SKM-1 (cell line): ENCODE results near the gene SPATA9.
A peak's percentile ranks its signal among the peaks of the same experiment; 100 is the strongest.
"Not testable (repeated sequence)": the region's sequence is repeated elsewhere in the genome, so short reads cannot be mapped to it uniquely, and the experiment has no call there.

ENCODE experiments used
- DNase-seq: peaks from one replicate; lab custom pipeline; 2025; ENCODE audit not compliant: unreplicated experiment; lab: John Stamatoyannopoulos, UW

The SPATA9 gene

GRCh38 chr5:95646569-95647431, 36.0 kb downstream of the SPATA9 start, which contains the start of gene RFESD:
Gene RFESD (plus strand): TSS chr5:95646777. CDS start chr5:95652272, 5,495 bp downstream.
- peak; percentile 89 for DNase-seq

GRCh38 chr5:95646226-95646568, 36.6 kb downstream of the SPATA9 start:
- not testable (repeated sequence) for DNase-seq

DNA sequence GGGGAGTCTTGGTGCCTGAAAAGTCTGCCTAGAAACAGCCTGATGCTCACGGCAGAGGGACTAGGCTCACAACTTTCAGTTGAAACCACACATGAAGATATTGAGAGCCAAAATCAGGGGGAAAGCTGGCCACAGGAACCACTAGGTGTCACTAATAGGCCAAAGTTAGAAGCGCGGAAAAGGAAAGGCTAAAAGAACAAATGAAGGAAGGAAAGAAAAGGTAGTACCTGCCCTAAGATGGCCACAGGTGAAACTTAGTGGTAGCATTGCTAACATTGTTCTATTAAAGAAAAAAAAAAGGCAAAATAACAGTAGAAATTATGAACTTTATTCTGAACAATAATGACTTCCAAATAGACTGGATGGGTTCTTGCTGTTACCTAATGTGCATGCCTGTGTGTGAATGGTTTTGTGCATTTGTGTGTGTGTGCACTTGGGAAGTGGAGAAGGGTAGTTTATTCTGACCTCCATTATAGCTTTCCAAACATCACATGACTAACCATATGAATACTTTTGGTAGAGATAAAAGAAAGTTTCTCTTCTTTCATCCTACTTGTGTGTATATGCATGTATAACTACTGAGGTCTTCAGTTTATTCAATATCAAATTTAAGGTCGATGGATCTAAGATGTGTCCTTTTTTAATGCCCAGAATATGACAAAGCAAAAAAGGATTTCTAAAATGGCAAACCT, 38.3 kb downstream of the SPATA9 start:
- peak; percentile 18 for DNase-seq

DNA sequence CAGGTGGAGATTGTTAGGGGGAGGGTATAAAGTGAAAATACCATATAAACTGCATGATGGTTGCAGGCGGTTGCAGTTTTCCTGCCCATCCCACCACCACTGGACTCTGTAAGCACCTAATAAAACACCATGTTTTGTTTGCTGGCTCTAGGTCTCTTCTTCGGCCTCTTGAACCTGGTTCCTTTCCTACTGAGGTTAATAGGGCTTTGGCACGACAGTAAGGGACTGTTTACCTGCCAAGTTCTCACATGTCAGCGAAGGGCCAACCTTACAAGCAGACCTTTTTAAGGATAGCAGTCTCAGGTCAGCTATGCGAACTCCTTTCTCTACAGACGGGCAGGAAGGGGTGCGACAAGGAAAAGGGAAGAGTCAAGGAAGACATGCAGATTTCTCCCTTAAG, 39.6 kb downstream of the SPATA9 start:
- no peak for DNase-seq

GRCh38 chr5:95641741-95642220, 41.0 kb downstream of the SPATA9 start:
- no peak for DNase-seq

DNA sequence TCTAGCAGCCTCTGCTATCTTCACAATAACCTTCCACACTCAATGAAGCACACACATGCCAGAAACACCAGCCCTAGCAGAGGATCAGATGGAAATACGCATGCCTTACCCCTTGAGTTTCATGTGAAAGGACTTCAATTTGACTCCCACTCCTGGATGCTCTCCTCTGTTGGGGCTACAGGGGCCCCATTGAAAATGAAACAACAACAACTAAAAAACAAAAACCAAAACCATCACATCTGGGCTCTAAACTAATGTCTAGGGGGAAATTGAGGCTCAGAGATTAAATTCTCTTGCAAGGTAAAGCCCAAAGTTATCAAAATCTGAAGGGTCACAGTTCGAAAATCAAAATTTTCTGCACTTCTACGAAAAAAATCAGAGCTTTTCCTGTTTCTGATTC, 44.2 kb downstream of the SPATA9 start:
- no peak for DNase-seq

DNA sequence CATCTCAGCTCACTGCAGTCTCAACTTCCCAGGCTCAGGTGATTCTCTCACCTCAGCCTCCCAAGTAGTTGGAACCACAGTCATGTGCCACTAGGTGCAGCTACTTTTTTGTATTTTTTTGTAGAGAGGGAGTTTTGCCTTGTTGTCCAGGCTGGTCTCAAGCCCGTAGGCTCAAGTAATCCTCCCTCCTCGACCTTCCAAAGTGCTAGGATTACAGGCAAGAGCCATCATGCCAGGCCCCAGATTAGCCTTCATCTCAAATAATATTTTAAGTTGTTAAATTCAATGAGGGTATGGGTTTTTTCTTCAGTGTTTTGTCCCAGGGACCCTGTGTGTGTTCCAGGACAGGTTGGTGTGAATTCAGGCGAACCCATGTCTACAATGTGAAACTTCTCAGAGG, 48.7 kb downstream of the SPATA9 start:
- no peak for DNase-seq

DNA sequence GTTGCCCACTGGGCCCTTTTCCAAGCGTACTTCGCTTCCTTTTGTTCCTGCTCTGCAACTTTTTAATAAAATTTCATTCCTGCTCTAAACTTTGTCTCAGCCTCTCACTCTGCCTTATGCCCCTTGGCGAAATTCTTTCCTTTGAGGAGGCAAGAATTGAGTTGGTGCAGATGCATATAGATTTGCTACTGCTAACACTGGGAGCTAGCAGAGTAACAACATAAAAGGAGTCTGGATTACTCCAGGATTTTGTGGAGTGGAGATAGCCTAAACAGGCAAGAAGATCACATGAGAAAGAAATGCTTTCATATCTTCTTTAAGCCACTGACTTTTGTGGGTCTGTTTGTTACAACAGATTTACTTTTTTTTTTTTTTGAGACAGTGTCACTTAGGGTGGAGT, 49.1 kb downstream of the SPATA9 start:
- no peak for DNase-seq

- not testable (repeated sequence) for DNase-seq
Measured at GRCh38 chr5:95632942-95633341, 49.8 kb downstream of the SPATA9 start.

DNA sequence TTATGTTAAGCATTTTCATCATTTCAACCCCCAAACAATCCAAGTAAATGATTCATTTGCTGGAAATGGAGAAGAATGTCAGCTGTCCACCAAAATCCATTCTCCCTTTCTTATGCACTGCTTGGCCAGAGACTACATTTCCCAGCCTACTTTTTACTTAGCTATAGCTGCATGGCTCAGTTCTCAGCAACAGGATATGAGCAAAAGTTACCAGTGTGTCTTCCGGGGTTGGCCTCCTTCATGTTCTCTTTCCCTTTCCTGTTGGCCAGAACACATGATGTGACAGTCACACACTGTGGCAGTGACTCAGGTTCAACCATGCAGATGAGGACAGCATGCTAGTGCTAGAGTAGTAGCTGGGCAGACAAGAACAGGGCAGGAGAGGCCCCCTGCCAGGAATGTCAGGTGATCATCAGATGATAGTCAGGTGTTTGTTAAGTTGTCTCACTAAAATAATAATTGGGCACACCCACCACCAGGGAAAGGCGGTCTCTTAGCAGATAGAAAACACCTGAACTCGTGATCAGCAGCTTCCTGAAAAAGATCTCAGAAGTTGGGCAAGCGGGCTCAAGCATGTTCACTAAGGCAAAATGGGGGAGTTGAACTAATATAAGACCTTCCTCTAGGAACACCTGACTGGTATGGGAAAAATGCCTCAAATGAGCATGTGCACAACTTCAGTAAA, 50.7 kb downstream of the SPATA9 start:
- DNase-seq, result no peak

DNA sequence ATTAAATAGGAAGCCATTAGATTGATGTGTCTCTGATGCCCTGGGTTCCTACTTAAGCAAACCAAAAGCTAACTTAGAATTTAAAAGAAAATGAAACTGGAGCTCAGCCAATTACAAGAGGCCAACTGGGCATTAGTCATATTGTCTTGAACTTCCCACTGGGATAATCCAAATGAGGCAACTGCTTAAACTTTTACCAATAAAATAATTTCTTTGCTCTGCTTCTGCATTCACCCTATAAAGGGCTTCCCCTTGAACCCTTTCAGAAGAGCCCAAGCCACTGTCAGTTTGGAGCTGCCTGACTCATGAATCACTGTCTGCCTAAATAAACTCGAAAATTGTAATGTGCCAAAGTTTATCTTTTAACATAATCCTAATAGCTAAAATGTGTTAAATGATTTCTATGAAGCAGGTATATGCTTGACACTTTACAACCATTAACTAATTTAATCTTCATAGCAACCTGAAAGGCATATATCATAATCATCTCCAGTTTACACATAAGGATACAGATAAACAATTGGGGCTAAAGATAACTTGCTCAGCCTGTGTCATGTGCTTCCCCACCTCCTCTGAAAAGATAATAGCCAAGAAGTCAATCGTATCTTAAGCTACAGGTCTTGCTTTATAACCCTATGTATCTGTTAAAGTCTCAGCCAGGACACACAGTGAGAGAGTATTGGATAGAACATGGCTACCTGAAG, 51.4 kb downstream of the SPATA9 start:
- no peak for DNase-seq

GRCh38 chr5:95630394-95630917, 52.3 kb downstream of the SPATA9 start:
- no peak for DNase-seq

DNA sequence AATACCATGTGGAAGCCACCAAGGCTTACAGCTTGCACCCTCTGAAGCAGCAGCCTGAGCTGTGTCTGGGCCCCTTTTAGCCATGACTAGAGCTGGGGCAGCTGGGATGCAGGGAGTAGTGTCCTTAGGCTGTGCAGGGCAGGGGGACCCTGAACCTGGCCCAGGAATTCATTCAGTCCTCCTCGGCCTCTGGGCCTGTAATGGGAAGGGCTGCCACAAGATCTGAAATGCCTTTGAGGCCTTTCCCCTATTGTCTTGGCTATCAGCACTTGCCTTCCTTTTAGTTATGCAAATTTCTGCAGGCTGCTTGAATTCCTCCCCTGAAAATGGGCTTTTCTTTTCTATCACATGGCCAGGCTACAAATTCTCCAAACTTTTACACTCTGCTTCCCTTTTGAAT, 53.9 kb downstream of the SPATA9 start:
- DNase-seq, result no peak

DNA sequence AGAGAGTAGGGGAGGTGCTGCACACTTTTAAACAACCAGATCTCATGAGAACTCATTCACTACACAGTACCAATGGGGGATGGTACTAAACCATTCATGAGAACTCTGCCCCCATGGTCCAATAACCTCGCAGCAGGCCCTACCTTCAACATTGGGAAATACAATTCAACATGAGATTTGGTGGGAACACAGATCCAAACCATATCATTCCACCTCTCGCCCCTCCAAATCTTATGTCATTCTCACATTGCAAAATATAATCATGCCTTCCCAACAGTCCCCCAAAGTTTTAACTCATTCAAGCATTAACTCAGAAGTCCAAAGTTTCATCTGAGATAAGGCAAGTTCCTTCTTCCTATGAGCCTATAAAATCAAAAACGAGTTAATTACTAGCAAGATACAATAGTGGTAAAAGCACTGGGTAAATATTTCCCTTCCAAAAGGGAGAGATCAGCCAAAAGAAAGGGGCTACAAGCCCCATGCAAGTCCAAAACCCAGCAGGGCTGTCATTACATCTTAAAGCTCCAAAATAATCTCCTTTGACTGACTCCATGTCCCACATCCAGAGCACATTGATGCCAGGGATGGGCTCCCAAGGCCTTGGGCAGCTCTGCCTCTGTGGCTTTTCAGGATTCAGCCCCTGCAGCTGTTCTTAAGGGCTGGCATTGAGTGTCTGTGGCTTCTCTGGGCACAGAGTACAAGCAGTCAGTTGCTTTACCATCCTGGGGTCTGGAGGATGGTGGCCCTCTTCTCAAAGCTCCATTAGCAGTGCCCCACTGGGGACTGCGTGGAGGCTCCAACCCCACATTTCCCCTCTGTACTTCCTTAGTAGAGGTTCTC, 54.6 kb downstream of the SPATA9 start:
- DNase-seq, result no peak

- no peak for DNase-seq
Measured at GRCh38 chr5:95626701-95627100, 56.1 kb downstream of the SPATA9 start.

- no peak for DNase-seq
Measured at GRCh38 chr5:95624368-95624767, 58.4 kb downstream of the SPATA9 start.

- no peak for DNase-seq
Measured at GRCh38 chr5:95623706-95624105, 59.1 kb downstream of the SPATA9 start.

DNA sequence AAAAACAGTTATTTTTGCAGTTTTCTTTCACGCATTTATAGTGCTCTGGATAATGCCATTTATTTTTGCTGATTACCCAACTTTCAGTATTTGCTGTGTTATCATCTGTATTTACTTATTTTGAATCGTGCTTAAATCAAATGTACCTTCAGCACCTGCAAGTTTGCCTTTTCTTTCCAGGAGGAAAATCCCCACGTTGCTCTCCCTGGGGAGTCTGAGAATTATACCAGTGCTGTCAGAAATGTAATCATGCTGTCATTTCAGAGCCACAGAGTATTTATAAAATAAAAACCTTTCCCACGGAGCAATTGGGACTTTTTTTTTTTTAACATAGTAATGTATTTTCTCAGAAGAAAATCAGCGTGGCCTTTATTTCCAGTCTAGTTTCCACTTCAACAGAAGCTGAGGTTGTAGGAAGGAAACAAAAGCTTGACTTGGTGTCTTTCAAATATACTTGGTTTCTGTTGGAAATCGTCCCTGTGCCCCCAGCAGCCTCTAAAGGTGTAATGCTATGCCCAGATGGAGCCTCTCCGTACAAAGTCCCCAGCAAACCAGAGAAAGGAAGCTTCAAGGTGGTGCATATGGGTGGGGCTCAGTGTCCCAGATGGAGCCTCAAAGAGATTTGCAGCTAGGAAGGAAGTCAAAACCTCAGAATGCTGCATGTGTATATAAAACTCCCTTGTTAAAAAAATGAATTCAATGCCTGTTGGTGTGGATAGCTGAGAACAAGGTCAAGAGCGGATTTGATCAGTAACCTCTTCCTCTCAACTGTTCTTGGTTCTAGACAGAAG, 60.8 kb downstream of the SPATA9 start:
- DNase-seq, result no peak
